Endodermal cell (in vitro differentiated cells): ENCODE results near the gene GAB2. TPM values are rescaled to one million over a fixed set of nuclear protein-coding genes. Genes with fewer than 3 reads are reported as not detected.
A peak's percentile ranks its signal among the peaks of the same experiment; 100 is the strongest.

Experiments
- DNase-seq: peaks from one replicate; pipeline ENCODE4 v3.0.0-alpha.2; 2017
- H3K27ac ChIP-seq: 2 replicates; pipeline ENCODE4 v1.5.1; 2013; ENCODE audit warnings: mild to moderate bottlenecking, low read depth, low read length, moderate library complexity
- H3K27me3 ChIP-seq: 2 replicates; pipeline ENCODE4 v1.6.1; 2013; ENCODE audit warnings: mild to moderate bottlenecking, low read length, moderate library complexity; ENCODE audit not compliant: insufficient read depth, control insufficient read depth, poor library complexity, severe bottlenecking
- H3K36me3 ChIP-seq: 2 replicates; pipeline ENCODE4 v1.7.0; 2013; ENCODE audit warnings: mild to moderate bottlenecking, low read length, moderate library complexity; ENCODE audit not compliant: control insufficient read depth, insufficient read depth
- H3K4me1 ChIP-seq: one replicate; pipeline ENCODE4 v1.7.0; 2013; ENCODE audit warnings: low read length; ENCODE audit not compliant: control insufficient read depth, insufficient read depth
- H3K4me3 ChIP-seq: 2 replicates; pipeline ENCODE4 v1.5.1; 2013; ENCODE audit warnings: mild to moderate bottlenecking, low read length, moderate library complexity
- H3K9ac ChIP-seq: 2 replicates; pipeline ENCODE4 v1.6.1; 2013; ENCODE audit warnings: mild to moderate bottlenecking, low read length, moderate library complexity; ENCODE audit not compliant: poor library complexity, severe bottlenecking; ENCODE audit errors: extremely low read depth
- H3K9me3 ChIP-seq: 2 replicates; pipeline ENCODE4 v1.6.1; 2013; ENCODE audit warnings: mild to moderate bottlenecking, low read length, moderate library complexity; ENCODE audit not compliant: control insufficient read depth
- H3K27ac Mint-ChIP-seq: 2 replicates; pipeline ENCODE4 v1.8.0; 2020; ENCODE audit warnings: mixed read lengths
- H3K27me3 Mint-ChIP-seq: 2 replicates; pipeline ENCODE4 v1.8.0; 2021; ENCODE audit warnings: mild to moderate bottlenecking, mixed read lengths; ENCODE audit not compliant: insufficient read depth
- H3K36me3 Mint-ChIP-seq: 2 replicates; pipeline ENCODE4 v1.8.0; 2020; ENCODE audit warnings: low read depth, mixed read lengths
- H3K4me1 Mint-ChIP-seq: 2 replicates; pipeline ENCODE4 v1.8.0; 2020; ENCODE audit warnings: mixed read lengths
- H3K4me3 Mint-ChIP-seq: 2 replicates; pipeline ENCODE4 v1.8.0; 2020; ENCODE audit warnings: mild to moderate bottlenecking, moderate library complexity, mixed read lengths
- H3K9me3 Mint-ChIP-seq: 2 replicates; pipeline ENCODE4 v1.8.0; 2020; ENCODE audit warnings: mild to moderate bottlenecking, mixed read lengths
- WGBS, 2 experiments: methylation state at CpG; one replicate each; pipeline versions ENCODE4 v1.1.5 to v1.1.7; 2013; ENCODE audit warnings: missing lambda C conversion rate in 2 of 2, mixed read lengths in 1 of 2; ENCODE audit not compliant: insufficient coverage in 1 of 2, insufficient read length in 1 of 2; 5-methylcytosine and 5-hydroxymethylcytosine counted together
- total RNA-seq, 2 donors: library from RNA; stranded (reverse); fragmentation: NEBNext Ultra II Directional in 1 of 2; extraction: Animal tissue kit (Norgen Biotek cat#: 25700) in 1 of 2; gene quantifications; 2 replicates in 1 of 2; 3 replicates in 1 of 2; pipeline ENCODE4 v1.2.1, GENCODE V29; 2021
- TF ChIP-seq, protein P1 (sequence below): fragments of 200-600 bp; sonication (generic); conservative IDR thresholded peaks from 2 replicates; pipeline ENCODE4 v1.5.0; 2021; ENCODE audit warnings: antibody characterized with exemption, mild to moderate bottlenecking

GAB2 gene
- total RNA-seq, 2 donors from 2014 or later, result 26.9 to 62.8 TPM

DNA sequence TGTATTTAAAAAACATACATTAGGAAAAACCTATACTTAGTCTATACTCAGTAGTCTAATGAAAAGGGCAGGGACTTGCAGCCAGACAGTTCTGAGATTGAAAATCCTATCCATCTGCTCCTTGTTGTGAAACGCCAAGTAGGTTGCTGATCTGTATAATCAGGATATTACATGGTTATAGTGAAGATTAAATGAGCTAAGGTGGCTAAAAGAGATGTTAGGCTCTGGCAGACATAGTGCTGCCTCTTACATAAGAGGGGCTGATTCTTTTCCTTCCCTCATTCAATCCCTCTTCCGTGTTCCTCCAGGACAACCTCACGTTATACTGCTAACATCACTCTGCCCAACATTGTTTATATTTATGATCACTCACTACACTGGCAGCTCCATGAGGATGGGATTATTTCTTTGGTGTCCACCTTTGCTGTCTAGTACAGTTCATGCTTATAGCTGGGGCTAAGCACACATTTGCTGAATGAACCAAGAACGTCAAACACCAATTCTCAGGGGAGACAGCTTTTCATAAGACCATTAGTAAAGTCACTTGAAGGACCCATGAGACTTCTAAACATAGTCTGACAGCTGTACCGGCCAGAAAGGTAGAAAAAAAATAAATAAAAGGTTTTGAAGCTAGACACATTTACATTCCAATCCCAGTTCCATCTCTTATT, 46.3 kb downstream of the GAB2 start:
- peaks cover 31% of the 10 kb centered on the region for H3K4me1 Mint-ChIP-seq
- Histone ChIP-seq H3K9me3 (peaks cover 2% of the 10 kb centered on the region), H3K27ac (no peak overlapping the region), H3K36me3 (peaks cover 4% of the 10 kb centered on the region), H3K27me3 (no peaks in the 10 kb centered on the region), H3K4me1 (peaks cover 23% of the 10 kb centered on the region), H3K4me3 (no peak overlapping the region), H3K9ac (no peak overlapping the region)
- no peak overlapping the region for H3K4me3 Mint-ChIP-seq
- H3K27me3 Mint-ChIP-seq, result no peaks in the 10 kb centered on the region
- WGBS, 2 experiments, result 94 to 97% methylated on average over 3 to 5 of the region's 5 CpGs
- peaks cover 1% of the 10 kb centered on the region for H3K36me3 Mint-ChIP-seq
- no peak for DNase-seq
- H3K9me3 Mint-ChIP-seq, result no peaks in the 10 kb centered on the region
- TF ChIP-seq, protein P1, sequence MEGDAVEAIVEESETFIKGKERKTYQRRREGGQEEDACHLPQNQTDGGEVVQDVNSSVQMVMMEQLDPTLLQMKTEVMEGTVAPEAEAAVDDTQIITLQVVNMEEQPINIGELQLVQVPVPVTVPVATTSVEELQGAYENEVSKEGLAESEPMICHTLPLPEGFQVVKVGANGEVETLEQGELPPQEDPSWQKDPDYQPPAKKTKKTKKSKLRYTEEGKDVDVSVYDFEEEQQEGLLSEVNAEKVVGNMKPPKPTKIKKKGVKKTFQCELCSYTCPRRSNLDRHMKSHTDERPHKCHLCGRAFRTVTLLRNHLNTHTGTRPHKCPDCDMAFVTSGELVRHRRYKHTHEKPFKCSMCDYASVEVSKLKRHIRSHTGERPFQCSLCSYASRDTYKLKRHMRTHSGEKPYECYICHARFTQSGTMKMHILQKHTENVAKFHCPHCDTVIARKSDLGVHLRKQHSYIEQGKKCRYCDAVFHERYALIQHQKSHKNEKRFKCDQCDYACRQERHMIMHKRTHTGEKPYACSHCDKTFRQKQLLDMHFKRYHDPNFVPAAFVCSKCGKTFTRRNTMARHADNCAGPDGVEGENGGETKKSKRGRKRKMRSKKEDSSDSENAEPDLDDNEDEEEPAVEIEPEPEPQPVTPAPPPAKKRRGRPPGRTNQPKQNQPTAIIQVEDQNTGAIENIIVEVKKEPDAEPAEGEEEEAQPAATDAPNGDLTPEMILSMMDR, result no peak
- no peak overlapping the region for H3K27ac Mint-ChIP-seq

DNA sequence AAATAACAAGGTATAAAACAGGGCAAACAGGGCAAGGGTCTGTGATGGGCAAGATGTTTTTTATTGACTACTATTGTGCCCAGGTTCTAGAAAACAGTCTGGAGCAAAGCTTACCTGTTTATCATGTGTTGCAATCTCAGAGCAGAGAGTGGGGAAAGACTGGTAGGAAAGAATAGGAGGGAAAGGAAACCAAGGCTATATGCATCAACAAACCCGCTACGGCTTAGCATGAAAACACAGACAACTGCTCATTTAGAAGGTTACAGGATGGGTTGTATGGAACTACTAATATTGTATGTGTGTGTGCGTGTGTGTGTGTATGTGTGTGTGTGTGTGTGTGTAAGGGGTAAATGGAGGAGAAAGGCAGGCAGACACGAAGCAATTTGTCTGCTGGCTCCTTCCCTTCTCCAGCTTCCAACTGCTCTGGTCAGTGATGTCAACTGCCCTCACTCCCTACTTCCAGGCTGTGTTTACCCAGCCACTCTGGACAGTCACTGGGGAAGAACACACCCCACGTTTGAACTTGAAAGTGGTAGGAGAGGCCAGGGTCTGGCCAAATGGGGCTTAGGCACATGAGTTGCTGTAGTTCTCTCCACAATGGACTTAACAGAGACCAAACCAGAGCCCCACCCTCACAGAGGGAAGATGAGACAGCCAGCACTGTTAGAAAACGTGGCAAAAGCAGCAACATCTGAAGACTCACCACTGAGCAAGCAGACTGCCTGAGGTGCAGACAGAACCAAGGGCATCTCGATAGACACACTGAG, 47.0 kb downstream of the GAB2 start:
- Mint-ChIP-seq H3K36me3 (no peaks in the 10 kb centered on the region), H3K27ac (no peak overlapping the region), H3K27me3 (no peaks in the 10 kb centered on the region), H3K4me1 (peaks cover 35% of the 10 kb centered on the region), H3K4me3 (no peak overlapping the region), H3K9me3 (no peaks in the 10 kb centered on the region)
- TF ChIP-seq, protein P1, result no peak
- H3K9me3 ChIP-seq, result no peaks in the 10 kb centered on the region
- 79 to 84% methylated on average over 4 to 7 of the region's 7 CpGs for WGBS, 2 experiments
- peaks cover 23% of the 10 kb centered on the region for H3K4me1 ChIP-seq
- H3K27ac ChIP-seq, result no peak overlapping the region
- DNase-seq, result no peak
- H3K27me3 ChIP-seq, result no peaks in the 10 kb centered on the region
- H3K4me3 ChIP-seq, result no peak overlapping the region
- H3K36me3 ChIP-seq, result no peaks in the 10 kb centered on the region
- no peak overlapping the region for H3K9ac ChIP-seq

DNA sequence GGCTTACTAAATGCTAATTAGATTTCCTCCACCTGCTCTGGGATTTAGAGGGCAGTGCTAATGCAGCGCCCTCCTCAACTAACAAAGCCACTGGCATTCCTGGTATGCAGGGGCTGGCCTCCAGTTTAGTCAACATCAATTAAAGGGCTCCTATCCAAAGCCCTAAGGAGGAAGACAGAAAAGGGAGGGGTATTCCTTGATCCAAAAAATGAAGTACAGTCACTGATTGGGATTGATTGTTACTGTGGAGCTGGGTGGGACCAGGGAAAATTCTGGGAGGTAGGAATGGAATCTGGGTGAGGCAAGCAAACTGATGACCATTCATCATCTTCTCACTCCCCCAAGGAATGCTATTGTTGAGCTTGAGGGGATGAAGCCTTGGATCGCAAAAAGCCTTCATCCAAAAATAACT, 52.2 kb downstream of the GAB2 start:
- peak overlapping the region; percentile 63 for H3K4me3 ChIP-seq
- peaks cover 28% of the 10 kb centered on the region for H3K4me1 Mint-ChIP-seq
- H3K36me3 Mint-ChIP-seq, result peaks cover 5% of the 10 kb centered on the region
- H3K4me1 ChIP-seq, result peaks cover 3% of the 10 kb centered on the region
- H3K27me3 Mint-ChIP-seq, result no peaks in the 10 kb centered on the region
- H3K36me3 ChIP-seq, result no peaks in the 10 kb centered on the region
- 40 to 50% methylated on average over 1 to 2 of the region's 2 CpGs for WGBS, 2 experiments
- H3K9ac ChIP-seq, result peak overlapping the region; percentile 8
- H3K9me3 Mint-ChIP-seq, result no peaks in the 10 kb centered on the region
- TF ChIP-seq, protein P1, result no peak
- peak; percentile 91 for DNase-seq
- no peaks in the 10 kb centered on the region for H3K9me3 ChIP-seq
- peak overlapping the region; percentile 50 for H3K27ac ChIP-seq
- peak overlapping the region; percentile 25 for H3K4me3 Mint-ChIP-seq
- H3K27me3 ChIP-seq, result no peaks in the 10 kb centered on the region
- H3K27ac Mint-ChIP-seq, result peak overlapping the region; percentile 96
